ENCODE results near the gene ZNHIT6.

- TF ChIP-seq EZH2 (IDR thresholded peaks at IDR 0.05; ENCODE audit: insufficient read depth, low read length) (no peak), CTCF (IDR thresholded peaks at IDR 0.05; ENCODE audit: insufficient read depth, low read depth, low read length) (no peak)
These were observed 49.1 kb downstream of the ZNHIT6 start for GRCh38 chr1:85659174-85659573.

Measured in astrocyte (in vitro differentiated cells and primary cell).